ENCODE results near the gene ZNF75A.

ZNF75A gene

DNA sequence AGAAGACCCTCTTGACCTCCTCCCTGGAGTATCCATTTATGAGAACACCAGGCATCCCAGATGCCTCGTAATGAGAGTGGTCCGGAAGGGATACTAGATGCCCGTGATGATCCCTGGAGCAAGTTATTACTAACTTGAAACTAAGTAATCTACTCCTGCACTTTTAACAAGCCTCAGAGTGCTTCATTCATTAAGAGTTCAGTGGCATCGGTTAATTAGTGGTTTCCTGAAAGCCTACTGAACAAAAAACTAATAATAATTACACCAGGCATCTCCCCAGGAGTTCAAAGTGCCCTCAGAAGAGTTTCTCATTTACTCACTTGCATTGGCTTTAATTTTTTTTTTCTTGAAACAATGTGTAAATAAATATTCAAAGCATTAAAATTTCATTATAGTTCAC, 22.2 kb downstream of the ZNF75A start:
- no peak overlapping the region for H3K4me3 ChIP-seq (ENCODE audit: low read length)
- DNase-seq (ENCODE audit: low read depth) = no peak
- TF ChIP-seq, protein P1, sequence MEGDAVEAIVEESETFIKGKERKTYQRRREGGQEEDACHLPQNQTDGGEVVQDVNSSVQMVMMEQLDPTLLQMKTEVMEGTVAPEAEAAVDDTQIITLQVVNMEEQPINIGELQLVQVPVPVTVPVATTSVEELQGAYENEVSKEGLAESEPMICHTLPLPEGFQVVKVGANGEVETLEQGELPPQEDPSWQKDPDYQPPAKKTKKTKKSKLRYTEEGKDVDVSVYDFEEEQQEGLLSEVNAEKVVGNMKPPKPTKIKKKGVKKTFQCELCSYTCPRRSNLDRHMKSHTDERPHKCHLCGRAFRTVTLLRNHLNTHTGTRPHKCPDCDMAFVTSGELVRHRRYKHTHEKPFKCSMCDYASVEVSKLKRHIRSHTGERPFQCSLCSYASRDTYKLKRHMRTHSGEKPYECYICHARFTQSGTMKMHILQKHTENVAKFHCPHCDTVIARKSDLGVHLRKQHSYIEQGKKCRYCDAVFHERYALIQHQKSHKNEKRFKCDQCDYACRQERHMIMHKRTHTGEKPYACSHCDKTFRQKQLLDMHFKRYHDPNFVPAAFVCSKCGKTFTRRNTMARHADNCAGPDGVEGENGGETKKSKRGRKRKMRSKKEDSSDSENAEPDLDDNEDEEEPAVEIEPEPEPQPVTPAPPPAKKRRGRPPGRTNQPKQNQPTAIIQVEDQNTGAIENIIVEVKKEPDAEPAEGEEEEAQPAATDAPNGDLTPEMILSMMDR (conservative IDR thresholded peaks at IDR 0.05; ENCODE audit: low read depth, low read length) = no peak

DNA sequence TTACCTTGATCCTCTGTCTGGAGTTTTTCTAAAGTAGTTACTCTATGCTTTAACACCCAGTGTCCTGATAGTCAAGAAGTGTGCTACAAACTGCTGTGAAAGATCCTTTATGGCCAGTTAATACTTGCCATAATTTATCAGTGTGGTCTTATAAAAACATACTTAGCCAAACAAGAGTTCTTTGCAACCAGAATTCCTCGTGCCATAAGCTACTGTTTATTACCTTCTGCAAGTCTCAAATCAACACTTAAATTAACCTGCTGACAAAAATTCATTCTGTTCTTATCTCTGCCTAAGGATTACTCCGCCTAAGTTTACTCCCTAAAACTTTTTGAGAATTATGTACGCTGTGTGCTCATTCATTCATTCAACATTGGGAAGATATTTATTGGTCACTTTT, 22.8 kb downstream of the ZNF75A start:
- TF ChIP-seq, protein P1 (conservative IDR thresholded peaks at IDR 0.05; ENCODE audit: low read depth, low read length) = no peak
- H3K4me3 ChIP-seq (ENCODE audit: low read length) = no peak overlapping the region
- DNase-seq (ENCODE audit: low read depth) = no peak

DNA sequence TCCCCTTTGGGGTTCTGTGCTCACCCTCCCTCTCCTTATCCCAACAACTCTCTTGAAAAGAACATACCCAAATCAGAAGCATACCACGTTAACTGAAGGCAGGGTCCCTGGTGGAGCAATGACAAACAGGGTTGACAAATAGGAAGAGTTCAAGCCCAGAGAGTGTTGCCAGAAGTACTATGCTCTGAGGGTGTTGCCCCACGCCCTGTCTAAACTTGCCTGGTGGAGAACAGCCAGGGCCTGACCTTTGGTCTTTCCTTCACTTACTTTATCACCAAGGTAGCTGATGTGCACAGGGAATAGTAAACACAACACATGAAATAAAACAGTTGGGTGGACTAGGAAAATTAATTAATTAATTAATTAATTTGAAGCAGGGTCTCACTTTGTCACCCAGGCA, 23.3 kb downstream of the ZNF75A start:
- H3K4me3 ChIP-seq (ENCODE audit: low read length) = no peak overlapping the region
- no peak for DNase-seq (ENCODE audit: low read depth)
- TF ChIP-seq, protein P1 (conservative IDR thresholded peaks at IDR 0.05; ENCODE audit: low read depth, low read length) = no peak

DNA sequence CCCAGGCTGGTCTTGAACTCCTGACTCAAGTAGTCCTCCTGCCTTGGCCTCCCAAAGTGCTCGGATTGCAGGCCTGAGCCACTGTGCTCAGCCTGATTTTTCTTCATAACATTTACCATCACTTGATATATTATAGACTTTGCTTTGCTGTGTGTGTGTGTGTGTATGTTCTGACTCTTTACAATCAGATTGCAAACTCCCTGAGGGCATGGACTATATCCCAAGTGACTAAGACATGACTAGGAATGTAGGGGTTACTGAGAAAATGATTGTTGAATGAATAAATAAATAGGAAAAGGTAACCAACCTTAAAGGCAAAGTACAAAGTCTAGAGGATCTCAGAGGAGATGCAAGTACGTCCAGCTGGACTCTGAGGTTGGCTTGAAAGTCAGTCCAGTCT, 40.7 kb downstream of the ZNF75A start:
- no peak for DNase-seq (ENCODE audit: low read depth)
- H3K4me3 ChIP-seq (ENCODE audit: low read length) = no peak overlapping the region
- TF ChIP-seq, protein P1 (conservative IDR thresholded peaks at IDR 0.05; ENCODE audit: low read depth, low read length) = no peak

DNA sequence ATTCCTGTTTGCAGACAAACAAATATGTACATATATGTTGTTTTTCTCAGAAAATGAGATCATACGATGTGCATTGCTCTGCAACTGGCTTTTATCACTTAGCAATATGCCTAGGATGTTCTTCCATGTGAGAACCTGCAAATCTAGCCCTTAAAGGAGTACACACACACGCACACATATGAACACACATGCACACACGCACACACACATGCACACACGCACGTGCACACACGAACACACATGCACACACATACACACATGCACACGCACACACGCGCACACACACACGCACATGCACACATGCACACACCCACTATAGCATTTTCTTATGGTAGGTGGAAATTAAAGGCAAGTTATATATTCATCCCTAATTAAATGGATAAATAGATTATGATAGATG, 42.3 kb downstream of the ZNF75A start:
- TF ChIP-seq, protein P1 (conservative IDR thresholded peaks at IDR 0.05; ENCODE audit: low read depth, low read length) = no peak
- DNase-seq (ENCODE audit: low read depth) = no peak
- no peak overlapping the region for H3K4me3 ChIP-seq (ENCODE audit: low read length)

DNA sequence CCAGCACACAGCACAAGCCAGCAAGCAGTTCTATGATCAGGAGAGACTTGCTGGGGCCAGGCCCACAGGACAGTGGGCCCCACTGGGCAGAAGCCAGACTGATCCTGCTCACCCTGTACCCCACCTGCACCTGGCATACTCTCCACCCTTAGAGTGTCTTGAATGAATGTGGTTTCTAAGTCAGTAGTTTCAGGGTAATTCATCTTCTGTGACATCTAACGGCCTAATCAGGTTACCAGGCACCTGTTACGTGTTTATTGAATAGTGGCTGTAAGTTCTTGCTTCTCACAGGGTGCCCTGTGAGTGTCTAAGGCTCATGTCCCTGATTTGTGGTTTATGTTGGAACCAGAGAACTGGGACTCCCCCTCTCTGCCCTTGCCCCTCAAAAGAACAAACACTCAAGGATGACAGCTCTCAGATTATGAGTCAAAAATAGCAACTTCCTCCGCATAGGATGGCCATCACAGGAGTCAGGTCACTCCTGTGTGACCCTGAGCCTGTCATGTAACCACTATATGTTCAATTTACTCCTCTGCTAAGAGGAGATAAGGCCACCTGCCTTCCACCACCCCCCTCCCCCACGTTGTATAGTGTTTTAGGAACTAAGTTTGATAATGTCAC, 43.4 kb downstream of the ZNF75A start:
- DNase-seq (ENCODE audit: low read depth) = no peak
- H3K4me3 ChIP-seq (ENCODE audit: low read length) = no peak overlapping the region
- TF ChIP-seq, protein P1 (conservative IDR thresholded peaks at IDR 0.05; ENCODE audit: low read depth, low read length) = no peak

DNA sequence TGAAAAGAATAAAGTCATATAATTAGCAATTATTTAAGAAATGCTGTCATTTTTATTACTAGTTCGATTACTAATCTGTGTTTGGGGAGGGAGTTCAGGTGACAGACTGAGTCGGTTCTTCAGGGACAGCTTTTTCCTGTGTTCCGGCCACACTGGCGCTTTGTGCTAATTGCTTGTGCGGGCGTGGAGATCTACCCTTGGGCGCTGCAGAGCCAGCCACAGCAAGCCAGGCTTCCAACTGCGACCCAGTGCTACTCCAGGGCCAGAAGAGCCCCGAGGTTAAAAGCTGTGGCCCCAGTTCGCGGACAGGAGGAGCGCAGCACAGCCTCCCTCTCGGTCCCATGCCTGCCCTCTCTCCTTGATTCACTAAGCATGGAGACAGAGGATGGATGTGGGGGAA, 43.9 kb downstream of the ZNF75A start:
- no peak overlapping the region for H3K4me3 ChIP-seq (ENCODE audit: low read length)
- no peak for DNase-seq (ENCODE audit: low read depth)
- TF ChIP-seq, protein P1 (conservative IDR thresholded peaks at IDR 0.05; ENCODE audit: low read depth, low read length) = no peak

Measured in retinal pigment epithelial cell (primary cell).